Dedifferentiated amniotic fluid mesenchymal stem cell (primary cell): Measurements from ENCODE around the gene MAP3K9.
"Not testable (repeated sequence)": the region's sequence is repeated elsewhere in the genome, so short reads cannot be mapped to it uniquely, and the experiment has no call there.

Experiments used
- DNase-seq: peaks from one replicate; pipeline ENCODE4 v3.0.0-alpha.2; 2016; ENCODE audit errors: extremely low spot score

The MAP3K9 gene

DNA sequence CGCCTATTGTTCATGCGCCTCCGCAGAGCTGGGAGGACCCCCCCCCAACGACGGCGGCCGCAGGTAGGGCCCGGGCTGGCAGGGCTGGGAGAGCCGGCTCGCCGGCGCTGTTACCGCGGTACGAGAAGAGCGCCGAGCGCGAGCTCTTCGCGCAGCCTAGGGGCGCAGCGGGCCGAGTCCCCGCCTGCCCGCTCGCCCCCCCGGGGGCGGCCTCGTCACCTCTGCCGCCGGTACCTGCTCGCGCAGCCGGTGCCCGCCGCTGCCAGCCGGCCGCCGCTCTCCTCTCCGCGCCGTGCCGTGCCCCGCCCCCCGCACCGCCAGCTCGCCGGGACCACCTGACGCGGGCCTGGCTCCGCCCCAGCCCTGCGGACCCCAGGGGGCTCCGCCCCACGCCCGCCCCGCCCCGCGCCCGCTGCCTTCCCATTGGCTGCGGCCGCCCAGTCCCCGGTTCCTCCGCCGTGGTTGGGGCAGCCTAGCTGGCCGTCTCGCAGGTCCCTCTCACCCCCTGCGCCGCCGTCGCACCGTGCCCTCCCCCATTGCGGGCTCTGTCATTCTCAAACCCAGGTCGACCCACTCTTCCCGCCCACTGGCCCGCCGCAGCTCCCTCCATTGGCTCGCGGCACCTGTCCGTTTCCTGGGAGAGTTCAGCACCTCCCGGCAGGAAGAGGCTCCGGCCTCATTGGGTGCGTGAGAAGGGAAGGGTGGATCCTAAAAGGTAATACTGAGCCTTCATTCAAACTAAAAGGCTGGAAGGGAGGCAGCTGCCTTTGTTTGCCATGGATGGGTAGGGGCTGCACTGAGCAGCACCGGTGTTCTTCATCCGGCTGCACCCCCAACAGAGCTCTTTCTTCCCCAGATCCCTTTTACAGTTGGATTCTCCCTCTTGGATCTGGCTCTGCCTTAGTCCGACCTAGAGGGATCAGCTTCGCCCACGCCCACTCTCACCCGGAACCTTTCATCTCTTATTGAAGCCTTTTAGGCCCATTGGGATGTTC lies at the start of gene MAP3K9:
TSS of gene MAP3K9 (minus strand) at position 289 of the 995 bp plus-strand sequence. CDS start 342 bp downstream, outside the sequence.
- no peak for DNase-seq

- DNase-seq: no peak
These were observed 49.3 kb upstream of the MAP3K9 start for GRCh38 chr14:70858641-70859040.

GRCh38 chr14:70857496-70857890 lies 48.2 kb upstream of the MAP3K9 start:
- no peak for DNase-seq

DNA sequence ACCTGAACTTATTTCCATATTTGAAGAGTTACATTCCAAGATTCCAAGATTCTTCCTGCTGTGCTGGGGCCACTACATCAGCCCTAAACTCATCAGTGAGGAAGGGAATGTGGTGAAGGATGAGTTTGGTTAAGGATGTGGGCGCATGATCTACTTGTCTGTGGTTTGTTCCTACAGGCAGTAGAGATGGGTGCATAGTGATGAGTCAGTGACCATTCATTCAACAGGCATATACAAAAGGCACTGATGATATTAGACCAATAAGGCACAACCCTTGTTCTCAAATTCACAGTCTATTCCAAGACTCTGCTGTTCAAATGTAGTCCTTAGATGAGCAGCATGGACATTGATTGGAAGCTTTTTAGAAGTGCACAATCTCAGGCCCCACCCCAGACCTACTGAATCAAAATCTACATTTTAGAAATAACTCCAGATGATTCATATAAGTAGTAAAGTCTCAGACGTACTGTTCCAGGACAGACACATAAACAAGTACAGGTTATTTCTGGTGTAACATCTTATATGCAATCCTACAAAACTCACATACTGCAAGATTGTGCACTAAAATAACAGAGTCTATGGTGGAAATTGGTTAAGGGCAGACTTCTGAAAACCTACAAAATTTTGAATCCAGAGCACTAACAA lies 47.7 kb upstream of the MAP3K9 start:
- DNase-seq: no peak

GRCh38 chr14:70855486-70855885 lies 46.2 kb upstream of the MAP3K9 start:
- no peak for DNase-seq

DNA sequence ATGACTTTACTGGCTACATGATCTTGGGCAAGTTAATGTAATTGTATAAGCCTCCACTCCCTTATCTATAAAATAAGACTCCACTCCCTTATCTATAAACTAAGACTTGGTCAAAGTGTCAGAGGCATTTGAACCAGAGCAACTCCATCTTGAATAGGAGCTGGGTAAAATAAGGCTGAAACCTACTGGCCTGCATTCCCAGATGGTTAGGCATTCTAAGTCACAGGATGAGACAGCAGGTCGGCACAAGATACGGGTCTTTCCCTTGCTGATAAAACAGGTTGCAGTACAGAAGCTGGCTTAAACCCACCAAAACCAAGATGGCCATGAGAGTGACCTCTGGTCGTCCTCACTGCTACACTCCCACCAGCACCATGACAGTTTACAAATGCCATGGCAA lies 44.3 kb upstream of the MAP3K9 start:
- DNase-seq: not testable (repeated sequence)

- DNase-seq: no peak
These were observed 38.2 kb upstream of the MAP3K9 start for GRCh38 chr14:70847406-70848090.

DNA sequence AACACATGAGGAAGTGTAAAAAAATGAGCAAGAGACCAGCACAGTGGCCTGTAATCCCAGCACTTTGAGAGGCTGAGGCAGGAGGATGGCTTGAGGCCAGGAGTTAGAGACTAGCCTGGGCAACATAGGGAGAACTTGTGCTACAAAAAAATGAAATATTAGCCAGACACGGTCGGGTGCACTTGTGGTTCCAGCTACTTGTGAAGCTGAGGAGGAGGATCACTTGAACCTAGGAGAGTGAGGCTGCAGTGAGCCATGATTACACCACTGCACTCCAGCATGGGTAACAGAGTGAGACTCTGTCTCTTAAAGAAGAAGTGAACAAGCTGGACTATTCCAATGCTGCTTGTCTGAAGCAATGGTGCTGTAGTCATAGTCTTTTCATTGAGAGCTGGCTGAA lies 36.3 kb upstream of the MAP3K9 start:
- DNase-seq: no peak

GRCh38 chr14:70842851-70843462 lies 33.6 kb upstream of the MAP3K9 start:
- DNase-seq: no peak

- DNase-seq: no peak
These were observed 28.8 kb upstream of the MAP3K9 start for GRCh38 chr14:70838076-70838475.

DNA sequence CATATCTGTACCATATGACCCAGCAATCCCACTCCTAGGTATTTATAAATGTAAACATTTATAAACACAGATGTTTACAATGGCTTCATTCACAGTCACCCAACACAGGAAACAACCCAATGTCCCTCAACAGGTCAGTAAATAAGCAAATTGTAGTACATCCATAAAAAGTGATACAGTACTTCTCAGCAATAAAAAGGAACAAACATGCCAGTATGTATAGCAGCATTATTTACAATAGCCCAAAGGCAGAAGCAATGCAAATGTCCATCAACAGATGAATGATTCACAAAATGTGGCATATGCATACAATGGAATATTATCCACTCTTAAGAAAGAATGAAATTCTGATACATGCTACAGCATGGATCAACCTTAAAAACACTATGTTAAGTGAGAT lies 27.6 kb upstream of the MAP3K9 start:
- no peak for DNase-seq

GRCh38 chr14:70833884-70834283 lies 24.6 kb upstream of the MAP3K9 start:
- no peak for DNase-seq

GRCh38 chr14:70832561-70833305 lies 23.4 kb upstream of the MAP3K9 start:
- DNase-seq: no peak

DNA sequence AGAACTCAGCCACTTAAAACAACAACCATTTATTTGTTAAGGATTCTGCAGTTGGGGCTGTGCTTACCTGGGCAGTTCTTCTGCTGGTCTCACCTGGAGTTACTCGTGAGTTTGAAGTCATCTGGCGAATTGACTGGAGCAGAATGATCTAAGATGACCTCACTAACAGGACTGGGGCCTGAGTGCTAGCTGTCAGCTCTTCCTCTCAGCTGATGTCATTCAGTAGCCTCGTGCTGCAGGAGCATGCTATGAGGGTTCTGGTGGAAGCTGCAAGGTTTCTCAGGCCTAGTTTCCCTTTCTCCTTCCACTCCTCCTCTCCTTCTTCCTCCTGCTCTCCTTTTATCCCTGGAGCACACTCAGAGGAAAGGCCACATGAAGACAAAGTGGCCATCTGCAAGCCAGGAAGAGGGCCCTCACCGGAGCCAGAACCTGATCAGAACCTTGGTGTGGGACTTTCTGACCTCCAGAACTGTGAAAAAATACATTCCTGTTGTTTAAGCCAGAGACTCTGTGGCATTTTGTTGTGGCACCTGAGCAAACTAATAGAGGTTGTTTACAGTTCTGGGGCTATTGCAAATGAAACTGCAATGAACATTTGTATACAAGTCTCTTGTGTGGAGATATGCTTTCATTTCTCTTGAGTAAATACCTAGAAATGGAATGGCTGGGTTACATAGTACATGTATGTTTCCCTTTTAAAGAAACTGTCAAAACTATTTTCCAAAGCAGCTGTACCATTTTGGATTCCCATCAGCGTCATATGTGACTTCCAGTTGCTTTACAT lies 21.9 kb upstream of the MAP3K9 start:
- DNase-seq: no peak

DNA sequence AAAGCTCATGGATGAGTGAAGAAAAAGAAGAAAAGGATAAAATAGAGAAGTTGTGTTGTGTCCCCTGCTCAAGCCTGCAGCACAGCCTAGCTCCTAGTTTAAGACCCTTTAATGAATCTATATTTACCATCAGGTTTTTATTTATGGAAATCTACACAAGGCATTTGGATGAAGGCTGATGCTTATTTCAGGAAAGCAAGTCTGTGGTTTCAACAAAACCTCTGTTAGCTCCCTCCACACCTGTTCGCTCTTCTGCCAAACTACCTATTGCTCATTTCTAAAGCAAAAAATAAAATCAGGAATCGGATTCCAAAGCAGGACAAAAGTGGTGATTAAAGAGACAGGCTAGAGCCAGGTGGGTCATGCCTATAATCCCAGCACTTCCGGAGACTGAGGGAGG lies 18.9 kb upstream of the MAP3K9 start:
- DNase-seq: no peak

GRCh38 chr14:70827752-70828151 lies 18.4 kb upstream of the MAP3K9 start:
- DNase-seq: no peak

DNA sequence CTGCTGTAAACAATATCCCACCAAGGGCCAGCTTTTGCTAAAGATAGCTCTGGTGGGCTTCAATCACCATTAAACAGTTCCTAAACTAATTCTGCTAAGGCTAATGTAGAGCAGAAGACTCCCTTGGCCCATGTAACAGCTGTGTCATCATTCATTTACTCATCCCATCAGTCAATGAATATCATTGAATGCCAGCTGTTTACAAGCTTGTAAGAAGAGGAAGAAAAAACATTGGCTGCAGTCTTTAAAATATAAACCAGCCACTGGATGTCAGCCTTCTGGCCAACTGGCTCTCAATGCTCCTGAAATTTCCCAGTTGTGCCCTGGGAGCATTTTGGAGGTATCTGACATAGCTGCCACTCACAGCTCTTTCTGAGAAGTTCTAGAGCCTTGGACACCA lies 18.0 kb upstream of the MAP3K9 start:
- peak; percentile 34 for DNase-seq

GRCh38 chr14:70823281-70823680 lies 14.0 kb upstream of the MAP3K9 start:
- DNase-seq: no peak

GRCh38 chr14:70822530-70823185 lies 13.3 kb upstream of the MAP3K9 start:
- no peak for DNase-seq
